ENCODE results near the gene DTX2.
"Not testable (repeated sequence)": the region's sequence is repeated elsewhere in the genome, so short reads cannot be mapped to it uniquely, and the experiment has no call there.

The DTX2 gene

GRCh38 chr7:76511200-76511910, 49.8 kb downstream of the DTX2 start:
- H2BK15ac ChIP-seq (ENCODE audit: low read depth, poor library complexity, severe bottlenecking); H3K18ac ChIP-seq (ENCODE audit: low read depth in 1 of 2, low read length in 2 of 2): not testable (repeated sequence)
- WGBS: 80% methylated on average over 5 of the region's 24 CpGs

GRCh38 chr7:76511911-76512885, 50.7 kb downstream of the DTX2 start:
- H3K9ac ChIP-seq (ENCODE audit: low read length); H2AFZ ChIP-seq (ENCODE audit: low read depth, low read length); H2BK5ac ChIP-seq (ENCODE audit: low read depth, low read length, poor library complexity, severe bottlenecking); H3K79me1 ChIP-seq (replicated peaks; ENCODE audit: low read length, poor library complexity, severe bottlenecking); H3K27ac ChIP-seq (ENCODE audit: low read length, poor library complexity, severe bottlenecking); H2AK5ac ChIP-seq (ENCODE audit: low read length, severe bottlenecking); H3K23ac ChIP-seq (ENCODE audit: low read length in 2 of 2); H3K14ac ChIP-seq (ENCODE audit: low read length in 2 of 2); H2BK12ac ChIP-seq (ENCODE audit: low read length in 2 of 2); H3K4ac ChIP-seq (ENCODE audit: low read depth in 1 of 2, low read length in 2 of 2); H4K8ac ChIP-seq (ENCODE audit: low read length); H4K91ac ChIP-seq (ENCODE audit: low read length); H3K36me3 ChIP-seq (ENCODE audit: control insufficient read depth in 1 of 2, insufficient read depth in 2 of 2, low read depth in 1 of 2, low read length in 2 of 2); H3K27me3 ChIP-seq (ENCODE audit: control insufficient read depth in 1 of 2, insufficient read depth in 1 of 2, low read length in 2 of 2); H3K9me3 ChIP-seq (ENCODE audit: control insufficient read depth, low read length); H2BK120ac ChIP-seq (ENCODE audit: low read depth, low read length); DNase-seq; H3K4me2 ChIP-seq (ENCODE audit: low read length, poor library complexity, severe bottlenecking); H3K18ac ChIP-seq (ENCODE audit: low read depth in 1 of 2, low read length in 2 of 2); H3K4me3 ChIP-seq (ENCODE audit: insufficient read depth in 1 of 2, low read depth in 1 of 2, low read length in 2 of 2); H2BK15ac ChIP-seq (ENCODE audit: low read depth, poor library complexity, severe bottlenecking): not testable (repeated sequence)
- H3K4me1 ChIP-seq (ENCODE audit: control insufficient read depth, insufficient read depth, low read depth, low read length): peaks cover 22% of the 10 kb centered on the region
- WGBS: no CpG with 5 or more reads among the region's 31 CpGs

More at GRCh38 chr7:76511200-76511910, 49.8 kb downstream of the DTX2 start:
- H3K9me3 ChIP-seq (ENCODE audit: control insufficient read depth, low read length); H3K27me3 ChIP-seq (ENCODE audit: control insufficient read depth in 1 of 2, insufficient read depth in 1 of 2, low read length in 2 of 2); H3K14ac ChIP-seq (ENCODE audit: low read length in 2 of 2); H3K23ac ChIP-seq (ENCODE audit: low read length in 2 of 2); H4K8ac ChIP-seq (ENCODE audit: low read length); H3K4me3 ChIP-seq (ENCODE audit: insufficient read depth in 1 of 2, low read depth in 1 of 2, low read length in 2 of 2); H3K4me2 ChIP-seq (ENCODE audit: low read length, poor library complexity, severe bottlenecking); H3K79me1 ChIP-seq (replicated peaks; ENCODE audit: low read length, poor library complexity, severe bottlenecking); DNase-seq; H2BK12ac ChIP-seq (ENCODE audit: low read length in 2 of 2); H2AK5ac ChIP-seq (ENCODE audit: low read length, severe bottlenecking); H3K27ac ChIP-seq (ENCODE audit: low read length, poor library complexity, severe bottlenecking); H2BK5ac ChIP-seq (ENCODE audit: low read depth, low read length, poor library complexity, severe bottlenecking); H2BK120ac ChIP-seq (ENCODE audit: low read depth, low read length); H2AFZ ChIP-seq (ENCODE audit: low read depth, low read length); H3K9ac ChIP-seq (ENCODE audit: low read length); H3K4ac ChIP-seq (ENCODE audit: low read depth in 1 of 2, low read length in 2 of 2); H4K91ac ChIP-seq (ENCODE audit: low read length): not testable (repeated sequence)
- Histone ChIP-seq H3K36me3 (ENCODE audit: control insufficient read depth in 1 of 2, insufficient read depth in 2 of 2, low read depth in 1 of 2, low read length in 2 of 2) (peaks cover 3 to 12% of the 10 kb centered on the region in 2 experiments), H3K4me1 (ENCODE audit: control insufficient read depth, insufficient read depth, low read depth, low read length) (peaks cover 24% of the 10 kb centered on the region)

GRCh38 chr7:76512941-76513816, 51.7 kb downstream of the DTX2 start:
- peak overlapping the region; percentile 37 for H4K91ac ChIP-seq (ENCODE audit: low read length)

More at GRCh38 chr7:76512941-76513816, 51.7 kb downstream of the DTX2 start:
- H3K36me3 ChIP-seq (ENCODE audit: control insufficient read depth in 1 of 2, insufficient read depth in 2 of 2, low read depth in 1 of 2, low read length in 2 of 2): no peaks in the 10 kb centered on the region
- H3K9ac ChIP-seq (ENCODE audit: low read length): peak overlapping the region; percentile 22
- no peak overlapping the region for H2BK12ac ChIP-seq (ENCODE audit: low read length in 2 of 2)
- H3K18ac ChIP-seq (ENCODE audit: low read depth in 1 of 2, low read length in 2 of 2): no peak overlapping the region
- WGBS: 77% methylated on average over 21 of the region's 21 CpGs
- H3K4me2 ChIP-seq (ENCODE audit: low read length, poor library complexity, severe bottlenecking): no peak overlapping the region
- H3K9me3 ChIP-seq (ENCODE audit: control insufficient read depth, low read length): no peaks in the 10 kb centered on the region
- peak overlapping the region; percentile 16 for H2AK5ac ChIP-seq (ENCODE audit: low read length, severe bottlenecking)
- no peak overlapping the region for H3K14ac ChIP-seq (ENCODE audit: low read length in 2 of 2)
- H3K4ac ChIP-seq (ENCODE audit: low read depth in 1 of 2, low read length in 2 of 2): no peak overlapping the region
- H3K4me1 ChIP-seq (ENCODE audit: control insufficient read depth, insufficient read depth, low read depth, low read length): peaks cover 22% of the 10 kb centered on the region
- DNase-seq: peak; percentile 34
- no peaks in the 10 kb centered on the region for H3K79me1 ChIP-seq (replicated peaks; ENCODE audit: low read length, poor library complexity, severe bottlenecking)
- no peak overlapping the region for H2BK5ac ChIP-seq (ENCODE audit: low read depth, low read length, poor library complexity, severe bottlenecking)
- H3K4me3 ChIP-seq (ENCODE audit: insufficient read depth in 1 of 2, low read depth in 1 of 2, low read length in 2 of 2): no peak overlapping the region
- no peak overlapping the region for H2AFZ ChIP-seq (ENCODE audit: low read depth, low read length)
- no peak overlapping the region for H3K23ac ChIP-seq (ENCODE audit: low read length in 2 of 2)
- no peak overlapping the region for H2BK120ac ChIP-seq (ENCODE audit: low read depth, low read length)
- H2BK15ac ChIP-seq (ENCODE audit: low read depth, poor library complexity, severe bottlenecking): no peak overlapping the region
- H3K27ac ChIP-seq (ENCODE audit: low read length, poor library complexity, severe bottlenecking): no peak overlapping the region
- H4K8ac ChIP-seq (ENCODE audit: low read length): no peak overlapping the region
- H3K27me3 ChIP-seq (ENCODE audit: control insufficient read depth in 1 of 2, insufficient read depth in 1 of 2, low read length in 2 of 2): peaks cover 0 to 4% of the 10 kb centered on the region in 2 experiments

All from mesenchymal stem cell (in vitro differentiated cells and primary cell).